Measurements from ENCODE around the gene NFU1.

The NFU1 gene

GRCh38 chr2:69386789-69387734 is 50.2 kb downstream of the NFU1 start, which contains the start of gene GFPT1:
GFPT1 (minus strand) TSS chr2:69387227; CDS start chr2:69387071, 156 bp downstream.
- H3K4me1 ChIP-seq, result peaks cover 3% of the 10 kb centered on the region
- no peaks in the 10 kb centered on the region for H3K27me3 ChIP-seq (ENCODE audit: control insufficient read depth, insufficient read depth, low read length)
- H2AFZ ChIP-seq, result peak within 1 kb of the TSS; percentile 94
- H3K4me2 ChIP-seq (ENCODE audit: low read length), result peak within 1 kb of the TSS; percentile 83
- peaks cover 5% of the 10 kb centered on the region for H3K79me2 ChIP-seq
- peak within 1 kb of the TSS; percentile 41 for H3K9ac ChIP-seq
- peak within 1 kb of the TSS; percentile 37 for H3K27ac ChIP-seq
- TF ChIP-seq, protein P1, sequence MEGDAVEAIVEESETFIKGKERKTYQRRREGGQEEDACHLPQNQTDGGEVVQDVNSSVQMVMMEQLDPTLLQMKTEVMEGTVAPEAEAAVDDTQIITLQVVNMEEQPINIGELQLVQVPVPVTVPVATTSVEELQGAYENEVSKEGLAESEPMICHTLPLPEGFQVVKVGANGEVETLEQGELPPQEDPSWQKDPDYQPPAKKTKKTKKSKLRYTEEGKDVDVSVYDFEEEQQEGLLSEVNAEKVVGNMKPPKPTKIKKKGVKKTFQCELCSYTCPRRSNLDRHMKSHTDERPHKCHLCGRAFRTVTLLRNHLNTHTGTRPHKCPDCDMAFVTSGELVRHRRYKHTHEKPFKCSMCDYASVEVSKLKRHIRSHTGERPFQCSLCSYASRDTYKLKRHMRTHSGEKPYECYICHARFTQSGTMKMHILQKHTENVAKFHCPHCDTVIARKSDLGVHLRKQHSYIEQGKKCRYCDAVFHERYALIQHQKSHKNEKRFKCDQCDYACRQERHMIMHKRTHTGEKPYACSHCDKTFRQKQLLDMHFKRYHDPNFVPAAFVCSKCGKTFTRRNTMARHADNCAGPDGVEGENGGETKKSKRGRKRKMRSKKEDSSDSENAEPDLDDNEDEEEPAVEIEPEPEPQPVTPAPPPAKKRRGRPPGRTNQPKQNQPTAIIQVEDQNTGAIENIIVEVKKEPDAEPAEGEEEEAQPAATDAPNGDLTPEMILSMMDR (IDR thresholded peaks at IDR 0.05), result no peak
- peak within 1 kb of the TSS; percentile 93 for H3K4me3 ChIP-seq (ENCODE audit: low read depth, low read length)
- no peaks in the 10 kb centered on the region for H3K36me3 ChIP-seq (ENCODE audit: control insufficient read depth, insufficient read depth, low read length)
- H3K9me3 ChIP-seq (ENCODE audit: control insufficient read depth, low read length), result no peaks in the 10 kb centered on the region

- H3K9me3 ChIP-seq (ENCODE audit: control insufficient read depth, low read length), result no peaks in the 10 kb centered on the region
- H3K9ac ChIP-seq, result no peak overlapping the region
- no peaks in the 10 kb centered on the region for H3K36me3 ChIP-seq (ENCODE audit: control insufficient read depth, insufficient read depth, low read length)
- peaks cover 5% of the 10 kb centered on the region for H3K79me2 ChIP-seq
- TF ChIP-seq, protein P1 (IDR thresholded peaks at IDR 0.05), result no peak
- peak overlapping the region; percentile 83 for H3K4me2 ChIP-seq (ENCODE audit: low read length)
- peak overlapping the region; percentile 94 for H2AFZ ChIP-seq
- H3K27me3 ChIP-seq (ENCODE audit: control insufficient read depth, insufficient read depth, low read length), result no peaks in the 10 kb centered on the region
- H3K4me3 ChIP-seq (ENCODE audit: low read depth, low read length), result peak overlapping the region; percentile 93
- H3K27ac ChIP-seq, result peak overlapping the region; percentile 5
- H3K4me1 ChIP-seq, result peaks cover 3% of the 10 kb centered on the region
Observed at GRCh38 chr2:69386360-69386759, 50.9 kb downstream of the NFU1 start.

GRCh38 chr2:69385443-69386151 is 51.6 kb downstream of the NFU1 start:
- Histone ChIP-seq H3K4me1 (peaks cover 3% of the 10 kb centered on the region), H3K36me3 (ENCODE audit: control insufficient read depth, insufficient read depth, low read length) (no peaks in the 10 kb centered on the region), H3K9me3 (ENCODE audit: control insufficient read depth, low read length) (no peaks in the 10 kb centered on the region), H3K79me2 (peaks cover 6% of the 10 kb centered on the region), H3K4me2 (ENCODE audit: low read length) (peak overlapping the region; percentile 83), H2AFZ (no peak overlapping the region), H3K27me3 (ENCODE audit: control insufficient read depth, insufficient read depth, low read length) (no peaks in the 10 kb centered on the region), H3K27ac (no peak overlapping the region), H3K4me3 (ENCODE audit: low read depth, low read length) (peak overlapping the region; percentile 93), H3K9ac (no peak overlapping the region)
- TF ChIP-seq, protein P1 (IDR thresholded peaks at IDR 0.05), result no peak

GRCh38 chr2:69384618-69385081 is 52.6 kb downstream of the NFU1 start:
- Histone ChIP-seq H3K27ac (no peak overlapping the region), H3K79me2 (peaks cover 10% of the 10 kb centered on the region), H3K4me2 (ENCODE audit: low read length) (no peak overlapping the region), H3K9me3 (ENCODE audit: control insufficient read depth, low read length) (no peaks in the 10 kb centered on the region), H3K27me3 (ENCODE audit: control insufficient read depth, insufficient read depth, low read length) (no peaks in the 10 kb centered on the region), H3K36me3 (ENCODE audit: control insufficient read depth, insufficient read depth, low read length) (no peaks in the 10 kb centered on the region), H3K4me1 (peaks cover 3% of the 10 kb centered on the region), H2AFZ (no peak overlapping the region), H3K4me3 (ENCODE audit: low read depth, low read length) (no peak overlapping the region), H3K9ac (no peak overlapping the region)
- TF ChIP-seq, protein P1 (IDR thresholded peaks at IDR 0.05), result no peak

Data from parathyroid adenoma (tissue), 2 donors.